CD1c-positive myeloid dendritic cell (primary cell): ENCODE results near the gene ITPR1.

Experiments used
- DNase-seq: peaks from one replicate; pipeline ENCODE4 v3.0.0-alpha.2; 2016; ENCODE audit errors: extremely low spot score

The ITPR1 gene

DNA sequence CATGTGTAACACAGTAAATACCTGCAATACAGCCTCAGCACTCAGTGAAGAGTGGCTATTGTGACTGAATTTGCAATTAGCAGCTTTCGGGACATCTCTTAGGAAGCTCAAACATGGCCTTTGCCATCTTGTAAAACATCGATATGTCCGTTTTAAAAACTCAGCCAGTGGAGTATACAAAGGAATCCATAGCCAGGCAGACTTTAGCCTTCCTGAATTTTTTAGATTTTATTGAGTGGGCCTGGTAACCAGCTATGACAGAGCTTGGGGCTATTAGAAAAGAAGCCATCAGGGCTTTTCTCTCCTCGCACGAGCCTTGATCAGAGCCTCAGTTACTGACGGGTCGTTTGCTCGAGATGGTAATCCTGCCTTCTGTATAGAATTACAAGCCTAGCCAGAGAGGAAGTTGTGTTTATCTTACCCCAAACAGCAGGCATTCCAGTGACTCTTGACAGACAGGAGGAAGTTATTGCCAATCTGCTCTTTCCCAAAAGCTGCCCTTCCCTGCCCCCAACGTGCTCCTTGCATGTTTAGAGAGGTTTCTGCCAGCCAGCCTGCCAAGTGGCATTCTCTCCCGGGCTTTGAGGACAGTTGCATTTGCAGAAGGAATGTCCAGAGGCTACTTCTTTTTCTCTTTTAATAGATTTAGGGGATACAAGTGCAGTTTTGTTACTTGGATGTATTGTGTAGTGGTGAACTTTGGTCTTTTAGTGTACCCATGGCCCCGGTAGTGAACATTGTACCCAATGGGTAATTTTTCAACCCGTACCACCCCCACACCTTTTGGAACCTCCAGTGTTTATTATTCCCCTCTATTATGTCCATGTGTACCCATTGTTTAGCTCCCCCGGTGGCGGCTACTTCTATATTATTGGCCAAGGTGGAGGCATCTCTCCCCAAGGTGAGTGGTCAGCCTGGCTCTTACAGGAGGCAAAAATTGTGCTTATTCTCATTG, 40.6 kb downstream of the ITPR1 start:
- DNase-seq: peak; percentile 48

GRCh38 chr3:4534906-4535305, 41.8 kb downstream of the ITPR1 start:
- DNase-seq: no peak

DNA sequence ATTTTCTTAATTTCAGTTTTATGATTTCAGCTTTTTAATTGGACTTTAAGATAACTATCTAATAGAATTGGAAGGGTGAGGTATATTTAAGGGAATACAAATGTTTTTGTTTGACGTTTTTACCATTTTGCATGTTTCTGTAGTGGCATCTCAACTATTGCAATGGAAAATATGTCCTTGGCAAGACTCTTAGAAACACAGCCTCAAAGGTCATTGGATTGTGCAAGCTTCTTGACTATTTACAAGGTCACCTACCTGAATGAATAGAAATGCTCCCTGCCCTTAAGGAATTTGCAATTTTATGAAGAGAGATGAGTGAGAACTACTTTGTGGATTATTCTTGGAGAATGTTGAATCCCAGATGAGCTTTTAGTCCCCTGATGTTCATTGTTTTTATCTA, 43.1 kb downstream of the ITPR1 start:
- no peak for DNase-seq

DNA sequence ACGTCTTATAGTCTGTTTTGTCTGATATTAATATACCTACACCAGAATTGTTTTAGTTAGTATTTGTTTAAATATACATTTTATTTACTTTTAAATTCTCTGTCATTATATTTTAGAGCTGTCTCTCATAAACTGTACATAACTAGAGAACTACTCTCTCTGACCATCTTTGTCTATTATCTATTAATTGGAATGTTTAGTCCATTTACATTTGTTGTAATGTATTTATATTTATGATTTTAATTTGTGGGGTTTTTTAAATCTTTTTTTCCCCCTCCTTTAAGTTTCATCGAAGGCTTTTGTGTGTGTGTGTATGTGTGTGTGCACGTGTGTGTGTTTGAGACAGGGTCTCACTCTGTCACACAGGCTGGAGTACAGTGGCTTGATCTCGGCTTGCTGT, 47.1 kb downstream of the ITPR1 start:
- no peak for DNase-seq

DNA sequence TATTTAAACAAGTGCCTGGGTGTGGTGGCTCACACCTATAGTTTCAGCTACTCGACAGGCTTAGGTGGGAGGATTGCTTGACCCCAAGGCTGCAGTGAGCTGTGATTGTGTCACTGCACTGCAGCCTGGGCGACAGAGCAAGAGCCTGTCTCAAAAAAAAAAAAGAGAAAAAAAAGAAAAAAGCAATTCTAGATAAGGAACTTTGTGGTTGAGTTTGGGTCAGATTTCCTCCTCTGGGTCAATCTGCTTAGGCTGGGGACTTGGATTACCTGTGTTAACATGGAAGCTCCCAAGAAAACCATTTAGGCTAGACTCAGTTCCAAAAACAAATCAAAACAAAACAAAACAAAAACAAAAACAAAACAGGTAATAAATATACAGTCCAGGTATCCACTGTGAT, 50.0 kb downstream of the ITPR1 start:
- no peak for DNase-seq

- no peak for DNase-seq
These were observed 53.4 kb downstream of the ITPR1 start for GRCh38 chr3:4546346-4547178.

DNA sequence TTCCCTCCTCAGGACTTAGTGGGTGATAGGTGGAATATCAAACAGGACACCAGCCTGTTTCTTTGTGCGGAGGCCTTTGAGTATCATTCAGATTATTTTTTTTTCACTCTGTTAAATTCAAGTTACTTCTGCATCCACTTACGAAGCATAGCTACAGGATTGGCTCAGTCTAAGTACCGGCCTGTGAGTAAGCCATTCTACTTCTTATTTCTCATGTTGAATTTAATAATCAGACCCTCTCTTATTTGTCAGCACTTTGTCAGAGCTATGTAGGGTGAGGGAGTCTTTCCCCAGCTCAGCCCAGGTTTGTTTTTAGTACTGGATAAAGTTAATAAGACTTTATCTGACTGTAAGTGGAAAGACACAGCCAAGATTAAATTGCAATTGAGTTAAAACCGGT, 54.7 kb downstream of the ITPR1 start:
- DNase-seq: no peak

- no peak for DNase-seq
These were observed 55.2 kb downstream of the ITPR1 start for GRCh38 chr3:4548356-4548755.

- DNase-seq: no peak
These were observed 55.6 kb downstream of the ITPR1 start for GRCh38 chr3:4548780-4549179.

- DNase-seq: no peak
These were observed 56.7 kb downstream of the ITPR1 start for GRCh38 chr3:4549896-4550295.

DNA sequence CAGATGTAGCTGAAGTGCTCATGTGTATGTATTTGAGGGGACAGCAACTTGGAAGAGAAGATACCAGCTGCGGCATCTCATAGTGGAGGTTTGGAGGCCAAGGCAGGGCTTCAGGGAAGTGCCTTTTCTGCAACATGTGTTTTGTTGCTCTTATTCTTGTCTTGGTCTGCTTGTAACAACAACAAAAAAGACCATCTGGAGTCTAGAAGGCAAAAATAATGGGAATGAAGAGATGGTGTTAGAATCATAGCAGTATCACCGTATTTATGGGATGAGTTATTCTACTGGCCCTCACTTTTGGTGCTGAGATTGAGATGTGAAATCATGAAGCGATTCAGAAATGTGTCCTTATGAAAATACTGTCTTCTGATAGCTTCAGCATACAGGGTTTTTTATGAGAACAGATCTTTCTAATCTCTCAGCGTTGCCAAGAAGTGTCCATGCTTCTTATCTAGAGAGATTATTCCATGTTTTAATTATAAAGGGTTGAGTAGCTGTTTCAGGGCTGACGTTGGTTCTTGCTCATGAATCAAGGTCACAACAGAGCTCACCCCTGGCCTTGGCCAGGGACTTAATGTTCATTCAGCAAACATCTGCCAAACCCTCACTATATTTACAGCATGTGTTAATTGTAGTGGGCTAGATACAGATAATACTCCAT, 58.0 kb downstream of the ITPR1 start:
- no peak for DNase-seq

GRCh38 chr3:4551794-4552442, 58.8 kb downstream of the ITPR1 start:
- no peak for DNase-seq

- no peak for DNase-seq
These were observed 59.7 kb downstream of the ITPR1 start for GRCh38 chr3:4552811-4553210.

GRCh38 chr3:4561661-4562060, 68.5 kb downstream of the ITPR1 start:
- DNase-seq: no peak

DNA sequence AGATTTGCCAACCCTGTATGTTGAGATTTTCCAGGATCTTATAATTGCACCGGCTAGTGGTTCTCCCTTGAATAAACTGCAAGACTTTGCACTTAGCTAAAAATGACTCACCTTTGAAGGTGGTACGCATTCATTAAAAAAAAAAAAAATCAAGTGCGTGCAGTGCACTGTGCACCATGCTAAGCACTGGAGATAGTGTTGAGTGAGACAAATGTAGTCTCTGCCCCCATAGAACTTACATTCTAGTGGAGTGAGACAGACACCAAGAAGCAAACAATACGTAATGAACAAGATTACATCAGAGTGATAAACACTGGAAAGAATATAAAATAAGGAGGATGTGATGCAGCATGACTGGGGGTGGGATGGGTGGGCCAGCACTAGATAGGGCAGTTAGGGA, 69.4 kb downstream of the ITPR1 start:
- no peak for DNase-seq

GRCh38 chr3:4564270-4564669, 71.1 kb downstream of the ITPR1 start:
- DNase-seq: no peak

- no peak for DNase-seq
These were observed 71.9 kb downstream of the ITPR1 start for GRCh38 chr3:4564928-4565586.

GRCh38 chr3:4565809-4566501, 72.8 kb downstream of the ITPR1 start:
- no peak for DNase-seq

- no peak for DNase-seq
These were observed 75.7 kb downstream of the ITPR1 start for GRCh38 chr3:4568841-4569240.

DNA sequence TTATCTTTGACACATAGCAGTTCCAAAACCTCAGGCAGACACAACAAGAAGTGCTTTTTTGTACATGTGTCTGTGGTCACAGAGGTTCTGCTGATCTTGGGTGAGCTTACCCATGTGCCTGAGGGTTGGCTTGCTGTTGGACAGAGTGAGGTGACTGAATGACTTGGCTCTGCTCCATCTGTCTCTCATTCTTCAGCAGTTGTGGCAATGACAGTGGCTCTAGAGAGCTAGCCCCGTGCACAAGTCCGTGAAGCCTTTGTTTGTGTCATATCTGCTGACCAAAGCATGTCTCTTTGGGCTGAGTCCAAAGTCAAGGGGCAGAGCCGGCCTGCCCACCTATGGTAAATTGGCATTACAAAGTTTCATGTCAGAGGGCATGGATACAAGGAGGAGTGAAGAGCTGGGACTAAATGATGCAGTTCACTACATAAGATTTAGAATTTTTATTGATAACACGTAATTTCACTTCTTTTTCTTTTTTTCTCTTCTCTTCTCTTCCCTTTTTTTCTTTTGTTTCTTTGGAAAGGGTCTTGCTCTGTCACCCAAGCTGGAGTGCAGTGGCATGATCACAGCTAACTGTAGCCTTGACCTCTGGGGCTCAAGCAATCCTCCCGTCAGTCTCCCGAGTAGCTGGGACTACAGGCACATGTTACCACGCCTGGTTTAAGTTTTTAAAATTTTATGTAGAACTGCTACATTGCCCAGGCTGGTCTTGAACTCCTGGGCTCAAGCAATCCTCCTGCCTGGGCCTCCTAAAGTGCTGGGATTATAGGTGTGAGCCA, 77.9 kb downstream of the ITPR1 start:
- DNase-seq: no peak
